CD14-positive monocyte (primary cell): ENCODE measurements around the gene DCUN1D3. TPM values are rescaled to one million over a fixed set of nuclear protein-coding genes. Genes with fewer than 3 reads are reported as not detected.

ENCODE experiments used
- DNase-seq, 3 donors: peaks; one replicate each; pipeline ENCODE4 v3.0.0-alpha.2; 2011 to 2022
- H2AFZ ChIP-seq: 2 replicates; pipeline ENCODE4 v1.6.0; 2012; ENCODE audit warnings: mild to moderate bottlenecking, low read depth, low read length, inconsistent platforms; ENCODE audit not compliant: insufficient read depth, poor library complexity, severe bottlenecking
- H3K27ac ChIP-seq, 2 donors: 1 replicate in 1 of 2; 2 replicates in 1 of 2; pipeline ENCODE4 v1.5.1; 2012 to 2013; ENCODE audit warnings: low read length in 2 of 2, control low read depth in 1 of 2, inconsistent platforms in 1 of 2, low read depth in 1 of 2, mild to moderate bottlenecking in 1 of 2
- H3K27me3 ChIP-seq, 2 donors: one replicate each; pipeline versions ENCODE4 v1.6.0 to v1.6.1; 2011 to 2013; ENCODE audit warnings: low read length in 2 of 2; ENCODE audit not compliant: control insufficient read depth in 2 of 2, insufficient read depth in 2 of 2
- H3K36me3 ChIP-seq, 2 donors: replicated peaks in 1 of 2; 1 replicate in 1 of 2; 2 replicates in 1 of 2; pipeline versions ENCODE4 v1.5.1 to v1.6.1; 2012 to 2013; ENCODE audit warnings: low read length in 2 of 2, control low read depth in 1 of 2, inconsistent platforms in 1 of 2, mild to moderate bottlenecking in 1 of 2; ENCODE audit not compliant: insufficient read depth in 2 of 2, control insufficient read depth in 1 of 2
- H3K4me1 ChIP-seq, 2 donors: 1 replicate in 1 of 2; 2 replicates in 1 of 2; pipeline versions ENCODE4 v1.5.1 to v1.6.1; 2012 to 2013; ENCODE audit warnings: low read length in 2 of 2, control low read depth in 1 of 2, inconsistent platforms in 1 of 2, mild to moderate bottlenecking in 1 of 2, moderate library complexity in 1 of 2; ENCODE audit not compliant: insufficient read depth in 2 of 2, control insufficient read depth in 1 of 2
- H3K4me2 ChIP-seq: replicated peaks from 2 replicates; pipeline ENCODE3; 2012; ENCODE audit warnings: low read length, moderate library complexity, mild to moderate bottlenecking; ENCODE audit not compliant: poor library complexity, severe bottlenecking; ENCODE audit errors: extremely low read depth
- H3K4me3 ChIP-seq, 3 experiments: fragments of 200-600 bp in 1 of 3; sonication (generic) in 1 of 3; replicated peaks in 1 of 3; 1 replicate in 2 of 3; 2 replicates in 1 of 3; pipeline ENCODE4 v1.5.1; 2011 to 2013; ENCODE audit warnings: low read length in 3 of 3, mild to moderate bottlenecking in 3 of 3, control low read depth in 2 of 3, low read depth in 2 of 3, inconsistent platforms in 1 of 3, moderate library complexity in 1 of 3
- H3K79me2 ChIP-seq: 2 replicates; pipeline ENCODE4 v1.6.0; 2012; ENCODE audit warnings: mild to moderate bottlenecking, control low read depth, inconsistent platforms, low read length, moderate library complexity; ENCODE audit not compliant: insufficient read depth
- H3K9ac ChIP-seq: 2 replicates; pipeline ENCODE4 v1.6.0; 2017; ENCODE audit warnings: low read length, mild to moderate bottlenecking; ENCODE audit not compliant: insufficient read depth, poor library complexity, severe bottlenecking
- H3K9me3 ChIP-seq, 2 donors: replicated peaks in 1 of 2; 1 replicate in 1 of 2; 2 replicates in 1 of 2; pipeline versions ENCODE4 v1.5.1 to v1.6.1; 2012 to 2013; ENCODE audit warnings: low read length in 2 of 2, control low read depth in 1 of 2; ENCODE audit not compliant: control insufficient read depth in 1 of 2, insufficient read depth in 1 of 2
- H4K20me1 ChIP-seq: 2 replicates; pipeline ENCODE4 v1.6.0; 2012; ENCODE audit warnings: mild to moderate bottlenecking, low read length, control low read depth, moderate library complexity; ENCODE audit not compliant: insufficient read depth
- H3K27ac Mint-ChIP-seq, 7 donors: one replicate each; pipeline ENCODE4 v1.8.0; 2020; ENCODE audit warnings: mild to moderate bottlenecking in 7 of 7, mixed read lengths in 7 of 7, moderate library complexity in 6 of 7, inconsistent platforms in 2 of 7
- H3K27me3 Mint-ChIP-seq, 3 donors: one replicate each; pipeline ENCODE4 v1.8.0; 2021 to 2022; ENCODE audit warnings: low read depth in 3 of 3, mild to moderate bottlenecking in 3 of 3, mixed read lengths in 3 of 3, moderate library complexity in 3 of 3, inconsistent platforms in 1 of 3
- H3K36me3 Mint-ChIP-seq, 2 donors: one replicate each; pipeline ENCODE4 v1.8.0; 2020; ENCODE audit warnings: mixed read lengths in 2 of 2, inconsistent platforms in 1 of 2, mild to moderate bottlenecking in 1 of 2
- H3K4me1 Mint-ChIP-seq: one replicate; pipeline ENCODE4 v1.8.0; 2020; ENCODE audit warnings: mild to moderate bottlenecking, mixed read lengths
- H3K4me3 Mint-ChIP-seq, 2 donors: one replicate each; pipeline ENCODE4 v1.8.0; 2020; ENCODE audit warnings: mild to moderate bottlenecking in 2 of 2, mixed read lengths in 2 of 2, moderate library complexity in 1 of 2
- H3K9me3 Mint-ChIP-seq, 7 donors: one replicate each; pipeline ENCODE4 v1.8.0; 2020 to 2022; ENCODE audit warnings: mixed read lengths in 7 of 7, mild to moderate bottlenecking in 6 of 7, moderate library complexity in 6 of 7, inconsistent platforms in 2 of 7
- WGBS: methylation state at CpG from one replicate; pipeline ENCODE4 v1.1.5; 2013; ENCODE audit warnings: missing lambda C conversion rate; ENCODE audit not compliant: insufficient coverage; 5-methylcytosine and 5-hydroxymethylcytosine counted together
- intact Hi-C, 2 donors: fragments of 100-400 bp; cut with micrococcal nuclease; formaldehyde crosslinking; loops; one replicate each; pipeline versions ENCODE4 v1.15.0 to v1.15.1; 2023
- polyA plus RNA-seq, 3 donors: library from polyadenylated mRNA; depleted of rRNA in 1 of 3; unstranded in 2 of 3; stranded (reverse) in 1 of 3; fragments of 300-500 nt in 2 of 3; fragments of >200 nt in 1 of 3; fragmentation: Illumina TruSeq in 2 of 3; gene quantifications; 1 replicate in 2 of 3; 2 replicates in 1 of 3; pipeline ENCODE4 v1.2.3, GENCODE V29; 2012 to 2021
- TF ChIP-seq, protein P1 (sequence below): fragments of 200-600 bp; IDR thresholded peaks from one replicate; pipeline ENCODE4 v1.8.0; 2022; ENCODE audit warnings: antibody characterized with exemption, mild to moderate bottlenecking

The DCUN1D3 gene
- polyA plus RNA-seq, 3 donors = 1.0 to 3.4 (median 1.3) TPM

DNA sequence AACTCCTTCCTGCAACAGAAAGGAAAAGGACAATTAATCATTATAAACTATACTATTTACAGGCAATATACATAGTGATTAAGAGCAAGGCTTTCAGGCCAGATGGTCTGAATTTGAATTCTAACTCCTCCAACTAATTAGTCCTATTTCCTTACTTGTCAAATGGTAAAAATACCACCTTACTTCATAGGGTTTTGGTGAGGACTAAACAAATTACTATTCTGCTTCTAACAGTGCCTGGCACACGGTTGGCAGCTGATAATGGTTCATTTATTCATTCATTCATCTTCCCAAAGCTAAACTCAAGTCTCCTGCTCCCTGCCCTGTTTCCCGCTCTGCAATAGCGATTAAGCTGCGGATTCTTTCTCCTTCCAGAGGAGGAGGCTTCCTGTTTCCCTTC, 39.8 kb downstream of the DCUN1D3 start:
- Histone ChIP-seq H3K4me2 (no peak overlapping the region), H3K27ac (no peak overlapping the region), H3K4me1 (no peaks in the 10 kb centered on the region), H3K9ac (no peak overlapping the region), H4K20me1 (peaks cover 9% of the 10 kb centered on the region), H3K9me3 (no peaks in the 10 kb centered on the region), H3K36me3 (peaks cover 37 to 61% of the 10 kb centered on the region in 2 donors), H3K4me3 (no peak overlapping the region), H3K27me3 (no peaks in the 10 kb centered on the region), H2AFZ (no peak overlapping the region), H3K79me2 (peaks cover 3% of the 10 kb centered on the region)
- intact Hi-C loops = loop anchor here in 1 of 2 donors (10.0 kb wide), 1 partner anchor 74 kb away; no protein-coding TSS in a partner anchor
- Mint-ChIP-seq H3K4me1 (no peaks in the 10 kb centered on the region), H3K36me3 (peaks cover 37 to 46% of the 10 kb centered on the region in 2 donors), H3K27me3 (peaks cover 0 to 2% (median 0%) of the 10 kb centered on the region in 3 donors), H3K4me3 (no peak overlapping the region), H3K27ac (no peak overlapping the region), H3K9me3 (no peaks in the 10 kb centered on the region)
- DNase-seq = no peak
- 100% methylated on average over 1 of the region's 4 CpGs for WGBS
- TF ChIP-seq, protein P1, sequence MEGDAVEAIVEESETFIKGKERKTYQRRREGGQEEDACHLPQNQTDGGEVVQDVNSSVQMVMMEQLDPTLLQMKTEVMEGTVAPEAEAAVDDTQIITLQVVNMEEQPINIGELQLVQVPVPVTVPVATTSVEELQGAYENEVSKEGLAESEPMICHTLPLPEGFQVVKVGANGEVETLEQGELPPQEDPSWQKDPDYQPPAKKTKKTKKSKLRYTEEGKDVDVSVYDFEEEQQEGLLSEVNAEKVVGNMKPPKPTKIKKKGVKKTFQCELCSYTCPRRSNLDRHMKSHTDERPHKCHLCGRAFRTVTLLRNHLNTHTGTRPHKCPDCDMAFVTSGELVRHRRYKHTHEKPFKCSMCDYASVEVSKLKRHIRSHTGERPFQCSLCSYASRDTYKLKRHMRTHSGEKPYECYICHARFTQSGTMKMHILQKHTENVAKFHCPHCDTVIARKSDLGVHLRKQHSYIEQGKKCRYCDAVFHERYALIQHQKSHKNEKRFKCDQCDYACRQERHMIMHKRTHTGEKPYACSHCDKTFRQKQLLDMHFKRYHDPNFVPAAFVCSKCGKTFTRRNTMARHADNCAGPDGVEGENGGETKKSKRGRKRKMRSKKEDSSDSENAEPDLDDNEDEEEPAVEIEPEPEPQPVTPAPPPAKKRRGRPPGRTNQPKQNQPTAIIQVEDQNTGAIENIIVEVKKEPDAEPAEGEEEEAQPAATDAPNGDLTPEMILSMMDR = no peak

DNA sequence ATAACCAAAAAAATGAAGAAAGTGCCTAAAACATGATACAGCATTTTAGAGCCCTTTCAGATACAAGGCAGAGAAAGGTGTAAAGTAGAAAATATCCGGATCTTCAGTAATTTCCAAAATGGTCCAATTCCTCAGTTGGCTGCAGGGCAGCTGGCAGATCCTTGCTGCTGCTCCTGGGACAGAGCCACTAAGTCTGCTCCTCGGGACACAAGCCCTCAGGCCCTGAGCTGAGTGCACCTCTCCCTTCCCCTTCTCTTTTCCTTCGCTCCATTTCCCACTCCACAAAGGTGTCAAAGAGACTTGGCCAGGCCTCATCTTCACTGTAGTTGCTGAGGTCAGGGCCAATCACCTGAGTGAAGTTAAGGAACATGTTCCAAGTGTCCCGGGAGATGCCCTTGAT, 40.5 kb downstream of the DCUN1D3 start:
- no peak overlapping the region for H3K4me3 Mint-ChIP-seq
- no peaks in the 10 kb centered on the region for H3K27me3 ChIP-seq
- peaks cover 37 to 66% of the 10 kb centered on the region in 2 donors for H3K36me3 ChIP-seq
- no peaks in the 10 kb centered on the region for H3K9me3 ChIP-seq
- no peaks in the 10 kb centered on the region for H3K4me1 ChIP-seq
- peaks cover 43 to 52% of the 10 kb centered on the region in 2 donors for H3K36me3 Mint-ChIP-seq
- no peak overlapping the region for H3K9ac ChIP-seq
- H3K4me3 ChIP-seq = no peak overlapping the region
- H3K27ac ChIP-seq = no peak overlapping the region
- peaks cover 3% of the 10 kb centered on the region for H3K79me2 ChIP-seq
- H3K4me2 ChIP-seq = no peak overlapping the region
- WGBS = 94% methylated on average over 4 of the region's 4 CpGs
- peak overlapping the region in 1 of 7 donors; percentile 16 for H3K27ac Mint-ChIP-seq
- intact Hi-C loops = loop anchor here in 1 of 2 donors (10.0 kb wide), 1 partner anchor 75 kb away; no protein-coding TSS in a partner anchor
- H3K4me1 Mint-ChIP-seq = no peaks in the 10 kb centered on the region
- H2AFZ ChIP-seq = no peak overlapping the region
- DNase-seq = no peak
- TF ChIP-seq, protein P1 = no peak
- H3K27me3 Mint-ChIP-seq = peaks cover 0 to 2% (median 0%) of the 10 kb centered on the region in 3 donors
- H4K20me1 ChIP-seq = peaks cover 9% of the 10 kb centered on the region
- H3K9me3 Mint-ChIP-seq = no peaks in the 10 kb centered on the region
